OCI-LY3 (cell line): ENCODE measurements around the gene HIC1.
"Not testable (repeated sequence)": the region's sequence is repeated elsewhere in the genome, so short reads cannot be mapped to it uniquely, and the experiment has no call there.

Experiments
- H2AFZ ChIP-seq: fragments of 200-600, 300-600 bp; shearing (Covaris generic); 2 replicates; pipeline ENCODE4 v1.6.0; 2014; ENCODE audit warnings: antibody characterized with exemption, low read depth, low read length
- H3K27ac ChIP-seq: fragments of 200-600, 300-600 bp; sonication (generic); 2 replicates; pipeline ENCODE4 v1.5.1; 2014; ENCODE audit warnings: mild to moderate bottlenecking, low read length, moderate library complexity, mixed read lengths
- H3K27me3 ChIP-seq: fragments of 200-600, 300-600 bp; sonication (generic); 2 replicates; pipeline ENCODE4 v1.6.1; 2014; ENCODE audit warnings: low read depth, low read length, mixed read lengths
- H3K36me3 ChIP-seq: fragments of 200-600, 300-600 bp; sonication (generic); replicated peaks from 2 replicates; pipeline ENCODE3; 2014; ENCODE audit warnings: low read depth, low read length, mixed read lengths
- H3K4me1 ChIP-seq: fragments of 300-600, 200-600 bp; sonication (generic); 2 replicates; pipeline ENCODE4 v1.6.1; 2014; ENCODE audit warnings: low read length, mixed read lengths
- H3K4me2 ChIP-seq: fragments of 200-600, 300-600 bp; sonication (generic); 2 replicates; pipeline ENCODE4 v1.6.1; 2014; ENCODE audit warnings: low read length, mixed read lengths
- H3K4me3 ChIP-seq: fragments of 300-600, 200-600 bp; sonication (generic); 2 replicates; pipeline ENCODE4 v1.5.1; 2014; ENCODE audit warnings: antibody characterized with exemption, mild to moderate bottlenecking, low read length, moderate library complexity
- H3K79me2 ChIP-seq: fragments of 300-600, 200-600 bp; shearing (Covaris generic); 2 replicates; pipeline ENCODE4 v1.6.1; 2014; ENCODE audit warnings: mild to moderate bottlenecking, low read length, mixed read lengths
- H3K9ac ChIP-seq: fragments of 300-600, 200-600 bp; shearing (Covaris generic); 2 replicates; pipeline ENCODE4 v1.6.0; 2014; ENCODE audit warnings: mild to moderate bottlenecking, low read length, moderate library complexity
- H3K9me3 ChIP-seq: fragments of 200-600, 300-600 bp; shearing (Covaris generic); 2 replicates; pipeline ENCODE4 v1.6.1; 2014; ENCODE audit warnings: low read length, mixed read lengths; ENCODE audit not compliant: insufficient read depth
- H4K20me1 ChIP-seq: fragments of 200-600, 300-600 bp; sonication (generic); 2 replicates; pipeline ENCODE4 v1.6.1; 2016; ENCODE audit warnings: low read length, mixed read lengths; ENCODE audit not compliant: insufficient read depth
- CTCF ChIP-seq: fragments of 200-600, 300-600 bp; sonication (generic); IDR thresholded peaks from 2 replicates; pipeline ENCODE4 v1.5.1; 2014; ENCODE audit warnings: antibody characterized with exemption, low read length, low read depth
- EZH2phosphoT487 ChIP-seq: fragments of 200-600 bp; shearing (Covaris generic); IDR thresholded peaks from 2 replicates; pipeline ENCODE4 v1.6.1; 2018; ENCODE audit warnings: antibody characterized with exemption, mixed run types, low read depth

The HIC1 gene

GRCh38 chr17:2011411-2012371 lies 43.2 kb upstream of the HIC1 start:
- Histone ChIP-seq H3K79me2 (no peaks in the 10 kb centered on the region), H3K36me3 (no peaks in the 10 kb centered on the region), H3K4me1 (peaks cover 1% of the 10 kb centered on the region; the same call in 1 of the 2 replicates), H3K4me2 (no peak overlapping the region), H3K27me3 (no peaks in the 10 kb centered on the region), H3K9ac (no peak overlapping the region), H3K27ac (no peak overlapping the region), H3K9me3 (no peaks in the 10 kb centered on the region), H4K20me1 (no peaks in the 10 kb centered on the region), H3K4me3 (no peak overlapping the region), H2AFZ (no peak overlapping the region)
- TF ChIP-seq EZH2phosphoT487 (no peak), CTCF (no peak)

- H3K9ac ChIP-seq: no peak overlapping the region
- H4K20me1 ChIP-seq: no peaks in the 10 kb centered on the region
- H3K4me3 ChIP-seq: no peak overlapping the region
- no peaks in the 10 kb centered on the region for H3K9me3 ChIP-seq
- H2AFZ ChIP-seq: no peak overlapping the region
- no peaks in the 10 kb centered on the region for H3K79me2 ChIP-seq
- no peaks in the 10 kb centered on the region for H3K27me3 ChIP-seq
- no peak overlapping the region for H3K27ac ChIP-seq
- H3K36me3 ChIP-seq: no peaks in the 10 kb centered on the region
- no peak for TF ChIP-seq CTCF
- no peak for TF ChIP-seq EZH2phosphoT487
- H3K4me2 ChIP-seq: no peak overlapping the region
- peaks cover 9% of the 10 kb centered on the region for H3K4me1 ChIP-seq
These were observed 42.4 kb upstream of the HIC1 start for GRCh38 chr17:2012499-2012898.

GRCh38 chr17:2013220-2013993 lies 41.5 kb upstream of the HIC1 start:
- H3K9ac ChIP-seq, H3K4me3 ChIP-seq, H3K9me3 ChIP-seq, H2AFZ ChIP-seq, H4K20me1 ChIP-seq, H3K36me3 ChIP-seq, H3K79me2 ChIP-seq, H3K27me3 ChIP-seq, H3K4me2 ChIP-seq, H3K27ac ChIP-seq: not testable (repeated sequence)
- H3K4me1 ChIP-seq: peaks cover 18% of the 10 kb centered on the region

- no peak for TF ChIP-seq EZH2phosphoT487
- TF ChIP-seq CTCF: no peak
- H3K9me3 ChIP-seq: no peaks in the 10 kb centered on the region
- H3K27me3 ChIP-seq: no peaks in the 10 kb centered on the region
- no peaks in the 10 kb centered on the region for H3K36me3 ChIP-seq
- no peaks in the 10 kb centered on the region for H3K79me2 ChIP-seq
- no peak overlapping the region for H3K27ac ChIP-seq
- H3K4me1 ChIP-seq: peaks cover 24% of the 10 kb centered on the region
- no peak overlapping the region for H2AFZ ChIP-seq
- H3K4me2 ChIP-seq: no peak overlapping the region
- no peak overlapping the region for H3K4me3 ChIP-seq
- H4K20me1 ChIP-seq: no peaks in the 10 kb centered on the region
- H3K9ac ChIP-seq: no peak overlapping the region
These were observed 40.9 kb upstream of the HIC1 start for GRCh38 chr17:2013994-2014317.
